ENCODE measurements around the gene HNMT.
"Not testable (repeated sequence)": the region's sequence is repeated elsewhere in the genome, so short reads cannot be mapped to it uniquely, and the experiment has no call there.

The HNMT gene

GRCh38 chr2:137991078-137991477 is 26.8 kb downstream of the HNMT start:
- TF ChIP-seq, protein P1, sequence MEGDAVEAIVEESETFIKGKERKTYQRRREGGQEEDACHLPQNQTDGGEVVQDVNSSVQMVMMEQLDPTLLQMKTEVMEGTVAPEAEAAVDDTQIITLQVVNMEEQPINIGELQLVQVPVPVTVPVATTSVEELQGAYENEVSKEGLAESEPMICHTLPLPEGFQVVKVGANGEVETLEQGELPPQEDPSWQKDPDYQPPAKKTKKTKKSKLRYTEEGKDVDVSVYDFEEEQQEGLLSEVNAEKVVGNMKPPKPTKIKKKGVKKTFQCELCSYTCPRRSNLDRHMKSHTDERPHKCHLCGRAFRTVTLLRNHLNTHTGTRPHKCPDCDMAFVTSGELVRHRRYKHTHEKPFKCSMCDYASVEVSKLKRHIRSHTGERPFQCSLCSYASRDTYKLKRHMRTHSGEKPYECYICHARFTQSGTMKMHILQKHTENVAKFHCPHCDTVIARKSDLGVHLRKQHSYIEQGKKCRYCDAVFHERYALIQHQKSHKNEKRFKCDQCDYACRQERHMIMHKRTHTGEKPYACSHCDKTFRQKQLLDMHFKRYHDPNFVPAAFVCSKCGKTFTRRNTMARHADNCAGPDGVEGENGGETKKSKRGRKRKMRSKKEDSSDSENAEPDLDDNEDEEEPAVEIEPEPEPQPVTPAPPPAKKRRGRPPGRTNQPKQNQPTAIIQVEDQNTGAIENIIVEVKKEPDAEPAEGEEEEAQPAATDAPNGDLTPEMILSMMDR (conservative IDR thresholded peaks at IDR 0.05): no peak
- H3K27ac ChIP-seq: no peak overlapping the region

- TF ChIP-seq, protein P1 (conservative IDR thresholded peaks at IDR 0.05): no peak
- no peak overlapping the region for H3K27ac ChIP-seq
Measured at GRCh38 chr2:137992039-137992646, 27.9 kb downstream of the HNMT start.

- not testable (repeated sequence) for H3K27ac ChIP-seq
Measured at GRCh38 chr2:137993715-137994476, 29.6 kb downstream of the HNMT start.

GRCh38 chr2:137995368-137995767 is 31.1 kb downstream of the HNMT start:
- not testable (repeated sequence) for H3K27ac ChIP-seq

DNA sequence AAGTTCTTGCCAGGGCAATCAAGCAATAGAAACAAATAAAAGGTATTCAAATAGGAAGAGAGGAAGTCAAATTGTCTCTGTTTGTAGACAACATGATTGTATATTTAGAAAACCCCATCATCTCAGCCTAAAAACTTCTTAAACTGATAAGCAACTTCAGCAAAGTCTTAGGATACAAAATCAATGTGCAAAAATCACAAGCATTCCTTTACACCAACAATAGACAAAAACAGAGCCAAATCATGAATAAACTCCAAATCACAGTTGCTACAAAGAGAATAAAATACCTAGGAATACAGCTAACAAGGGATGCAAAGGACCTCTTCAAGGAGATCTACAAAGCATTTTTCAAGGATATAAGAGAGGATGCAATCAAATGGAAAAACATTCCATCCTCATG is 31.9 kb downstream of the HNMT start:
- not testable (repeated sequence) for H3K27ac ChIP-seq

- TF ChIP-seq, protein P1 (conservative IDR thresholded peaks at IDR 0.05): no peak
Measured at GRCh38 chr2:137997733-137998132, 33.5 kb downstream of the HNMT start.

DNA sequence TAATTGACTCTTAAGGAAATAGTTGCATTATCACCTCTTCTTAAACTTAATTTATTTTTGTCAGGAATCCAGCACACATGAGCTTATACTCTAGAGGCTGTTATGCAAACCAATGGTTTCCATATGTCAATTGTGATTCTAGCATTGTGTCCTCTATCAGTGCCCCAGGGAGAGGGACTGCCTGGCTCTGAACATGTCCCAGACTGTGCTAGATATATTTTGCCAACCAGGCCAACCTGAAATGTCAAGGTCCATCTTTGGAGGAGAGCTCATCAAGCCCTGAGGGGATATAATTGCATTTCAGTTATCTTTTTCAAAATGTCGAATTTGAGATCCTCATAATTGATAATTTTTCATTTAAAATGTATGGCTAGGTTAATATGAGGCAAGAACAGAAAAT is 34.2 kb downstream of the HNMT start:
- TF ChIP-seq, protein P1 (conservative IDR thresholded peaks at IDR 0.05): no peak
- no peak overlapping the region for H3K27ac ChIP-seq

More at GRCh38 chr2:137997733-137998132, 33.5 kb downstream of the HNMT start:
- no peak overlapping the region for H3K27ac ChIP-seq

DNA sequence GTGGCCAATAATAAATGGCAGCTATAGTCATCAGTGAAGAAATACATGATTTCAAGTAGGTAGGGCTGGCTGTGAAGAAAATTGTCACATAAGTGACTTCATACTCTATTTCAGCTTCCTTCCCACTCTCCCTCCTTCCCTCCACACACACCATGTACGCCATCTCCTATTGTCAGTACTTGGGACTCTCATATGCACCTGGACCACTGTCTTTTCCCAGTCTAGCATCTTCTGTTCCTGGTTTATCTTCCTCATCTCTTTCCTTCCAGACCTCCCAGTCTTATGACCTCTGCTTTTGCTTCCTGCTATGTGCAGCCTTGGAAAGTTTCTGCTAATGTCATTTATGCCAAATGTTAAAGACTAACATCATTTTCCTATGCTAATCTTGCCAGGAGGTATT is 35.0 kb downstream of the HNMT start:
- TF ChIP-seq, protein P1 (conservative IDR thresholded peaks at IDR 0.05): no peak
- H3K27ac ChIP-seq: no peak overlapping the region

DNA sequence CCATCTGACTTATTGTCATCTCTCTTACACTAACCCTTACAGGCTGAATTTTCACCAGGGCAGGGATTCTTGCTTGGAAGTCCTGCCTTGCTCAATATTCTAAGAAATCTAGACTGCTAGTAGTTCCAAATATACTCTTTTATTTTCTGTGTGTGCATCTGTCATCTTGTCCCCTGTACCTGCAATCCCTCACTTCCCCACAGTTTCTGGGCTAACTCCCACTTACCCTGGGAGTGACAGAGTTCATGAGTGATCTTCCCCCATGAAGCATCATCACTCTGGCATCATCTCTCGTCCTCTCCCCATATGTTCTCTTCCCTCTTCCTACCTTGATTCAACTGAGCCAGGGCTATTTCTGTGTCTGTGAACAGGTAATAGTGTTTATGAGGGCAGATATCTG is 35.7 kb downstream of the HNMT start:
- no peak overlapping the region for H3K27ac ChIP-seq
- TF ChIP-seq, protein P1 (conservative IDR thresholded peaks at IDR 0.05): no peak
